GM12878 (cell line): ENCODE results near the gene PIEZO2.

Experiments used
- CHD2 ChIP-seq: IDR thresholded peaks from 2 replicates; pipeline ENCODE4 v1.6.1; 2011; ENCODE audit warnings: low read depth, low read length, improper control_type of control experiment, borderline replicate concordance
- CTCF ChIP-seq, 3 experiments: IDR thresholded peaks in 2 of 3; conservative IDR thresholded peaks in 1 of 3; 2 replicates each; pipeline ENCODE4 v1.5.1; 2011; ENCODE audit warnings: low read depth in 3 of 3, low read length in 3 of 3, mild to moderate bottlenecking in 3 of 3, control low read depth in 2 of 3, moderate library complexity in 2 of 3, inconsistent platforms in 1 of 3, mixed read lengths in 1 of 3; ENCODE audit not compliant: control insufficient read depth in 2 of 3, insufficient read depth in 1 of 3; ENCODE audit errors: extremely low read depth in 1 of 3
- GABPA ChIP-seq: IDR thresholded peaks from 2 replicates; pipeline ENCODE4 v1.6.1; 2014; ENCODE audit warnings: antibody characterized with exemption, low read depth, mild to moderate bottlenecking, inconsistent platforms
- HDAC6 ChIP-seq: fragments of 200-600 bp; sonication (generic); IDR thresholded peaks from one replicate; pipeline ENCODE4 v1.8.0; 2017; ENCODE audit warnings: antibody characterized with exemption; ENCODE audit not compliant: unreplicated experiment
- NFXL1 ChIP-seq: fragments of 450-650 bp; IDR thresholded peaks from 2 replicates; pipeline ENCODE4 v1.6.1; 2017; ENCODE audit warnings: antibody characterized with exemption, mild to moderate bottlenecking, borderline replicate concordance
- POLR2A ChIP-seq: IDR thresholded peaks from 2 replicates; pipeline ENCODE4 v1.6.1; 2011; ENCODE audit warnings: low read depth, mild to moderate bottlenecking, low read length
- RCOR1 ChIP-seq: conservative IDR thresholded peaks from 2 replicates; pipeline ENCODE4 v1.6.1; 2012; ENCODE audit warnings: low read depth, low read length, improper control_type of control experiment
- REST ChIP-seq: IDR thresholded peaks from 2 replicates; pipeline ENCODE4 v1.6.1; 2012; ENCODE audit warnings: mild to moderate bottlenecking, low read depth, low read length
- SMC3 ChIP-seq: IDR thresholded peaks from 2 replicates; pipeline ENCODE4 v1.6.1; 2011; ENCODE audit warnings: low read length, improper control_type of control experiment, borderline replicate concordance
- SRF ChIP-seq, 2 experiments: IDR thresholded peaks; 2 replicates each; pipeline ENCODE4 v1.6.1; 2011; ENCODE audit warnings: low read depth in 2 of 2, low read length in 2 of 2, mild to moderate bottlenecking in 1 of 2, moderate library complexity in 1 of 2
- USF1 ChIP-seq: IDR thresholded peaks from 2 replicates; pipeline ENCODE4 v1.6.1; 2011; ENCODE audit warnings: borderline replicate concordance, low read depth, mild to moderate bottlenecking, moderate library complexity, mixed read lengths, low read length; ENCODE audit not compliant: insufficient read depth; ENCODE audit errors: extremely low read length
- ZSCAN29 ChIP-seq: fragments of 450-650 bp; IDR thresholded peaks from 2 replicates; pipeline ENCODE4 v1.6.1; 2017; ENCODE audit warnings: mild to moderate bottlenecking, moderate library complexity

- TF ChIP-seq SRF (IDR thresholded peaks at IDR 0.05; ENCODE audit: low read depth in 2 of 2, low read length in 2 of 2) (no peak), CHD2 (no peak), HDAC6 (no peak), RCOR1 (no peak), CTCF (IDR thresholded peaks at IDR 0.05 in 2 of 3, conservative IDR thresholded peaks at IDR 0.05 in 1 of 3; ENCODE audit: control insufficient read depth in 2 of 3, extremely low read depth in 1 of 3, insufficient read depth in 1 of 3, low read depth in 3 of 3, low read length in 3 of 3) (no peak), NFXL1 (no peak), GABPA (no peak), SMC3 (no peak), ZSCAN29 (no peak), USF1 (no peak), POLR2A (no peak), REST (no peak)
These were observed 94.9 kb downstream of the PIEZO2 start for GRCh38 chr18:11054497-11054896.
